ENCODE measurements around the gene ARMC2.
"Not testable (repeated sequence)": the region's sequence is repeated elsewhere in the genome, so short reads cannot be mapped to it uniquely, and the experiment has no call there.

- not testable (repeated sequence) for TF ChIP-seq CTCF (IDR thresholded peaks at IDR 0.05; ENCODE audit: extremely low read depth in 1 of 2, insufficient read depth in 1 of 2, low read depth in 1 of 2, low read length in 2 of 2); EZH2 (IDR thresholded peaks at IDR 0.05; ENCODE audit: borderline replicate concordance, low read depth, low read length, severe bottlenecking); POLR2A (IDR thresholded peaks at IDR 0.05; ENCODE audit: low read depth, low read length); MAX (IDR thresholded peaks at IDR 0.05; ENCODE audit: insufficient read depth, insufficient read length); POLR2AphosphoS5 (IDR thresholded peaks at IDR 0.05; ENCODE audit: insufficient read depth, low read depth, low read length); FOS (IDR thresholded peaks at IDR 0.05; ENCODE audit: borderline replicate concordance, insufficient read depth, low read length)
Observed at GRCh38 chr6:108890898-108891297, 42.7 kb downstream of the ARMC2 start.
